SHP77 treated with DMSO at 0.1 percent for 48 hours (cell line): ENCODE data around the gene ZFP92.
"Not testable (repeated sequence)": the region's sequence is repeated elsewhere in the genome, so short reads cannot be mapped to it uniquely, and the experiment has no call there.

ENCODE experiments used
- DNase-seq: peaks from one replicate; lab custom pipeline; 2025; lab: John Stamatoyannopoulos, UW

Gene ZFP92, protein sequence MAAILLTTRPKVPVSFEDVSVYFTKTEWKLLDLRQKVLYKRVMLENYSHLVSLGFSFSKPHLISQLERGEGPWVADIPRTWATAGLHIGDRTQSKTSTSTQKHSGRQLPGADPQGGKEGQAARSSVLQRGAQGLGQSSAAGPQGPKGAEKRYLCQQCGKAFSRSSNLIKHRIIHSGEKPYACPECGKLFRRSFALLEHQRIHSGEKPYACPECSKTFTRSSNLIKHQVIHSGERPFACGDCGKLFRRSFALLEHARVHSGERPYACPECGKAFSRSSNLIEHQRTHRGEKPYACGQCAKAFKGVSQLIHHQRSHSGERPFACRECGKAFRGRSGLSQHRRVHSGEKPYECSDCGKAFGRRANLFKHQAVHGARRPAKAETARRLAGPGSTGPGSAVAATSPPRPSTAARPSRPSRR

DNA sequence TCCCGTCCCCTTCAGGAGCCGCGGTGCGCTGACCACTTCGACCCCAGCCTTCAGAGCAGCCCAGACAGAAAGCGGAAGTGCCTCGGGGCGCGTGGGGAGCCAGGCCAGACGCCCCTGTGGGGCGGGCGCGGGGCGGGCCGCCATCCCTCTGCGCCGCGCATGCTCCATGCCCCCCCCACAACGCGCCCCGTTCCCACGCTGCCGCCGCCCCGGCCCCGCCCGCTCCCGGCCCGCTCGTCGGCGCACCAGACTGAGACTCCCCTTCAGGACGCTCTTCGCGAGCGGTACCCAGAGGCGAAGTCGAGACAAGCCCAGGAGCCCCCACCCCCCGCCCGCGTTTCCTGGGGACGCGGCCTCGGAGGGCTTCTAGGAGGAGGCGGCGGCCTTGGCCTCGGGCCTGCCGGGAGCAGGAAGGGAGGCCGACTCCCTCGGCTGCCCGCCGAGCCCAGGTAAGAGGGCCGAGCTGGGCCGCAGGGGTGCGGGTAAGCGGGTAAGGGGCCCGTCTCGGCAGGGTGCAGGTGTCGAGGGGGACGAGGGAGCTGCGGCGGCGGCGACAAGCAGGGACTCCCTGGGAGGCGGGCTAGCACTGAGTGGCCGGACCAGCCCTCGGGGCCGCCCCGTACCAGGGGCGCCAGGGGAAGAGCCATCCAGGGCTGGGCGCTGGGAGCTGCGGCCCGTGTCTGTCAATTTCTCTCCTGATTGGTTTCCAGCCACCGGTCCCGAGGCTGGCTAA is at the start of gene ZFP92:
Gene ZFP92 (plus strand): TSS at position 218 of the 733 bp plus-strand sequence. CDS start 6,851 bp downstream, outside the sequence.
- no peak for DNase-seq

DNA sequence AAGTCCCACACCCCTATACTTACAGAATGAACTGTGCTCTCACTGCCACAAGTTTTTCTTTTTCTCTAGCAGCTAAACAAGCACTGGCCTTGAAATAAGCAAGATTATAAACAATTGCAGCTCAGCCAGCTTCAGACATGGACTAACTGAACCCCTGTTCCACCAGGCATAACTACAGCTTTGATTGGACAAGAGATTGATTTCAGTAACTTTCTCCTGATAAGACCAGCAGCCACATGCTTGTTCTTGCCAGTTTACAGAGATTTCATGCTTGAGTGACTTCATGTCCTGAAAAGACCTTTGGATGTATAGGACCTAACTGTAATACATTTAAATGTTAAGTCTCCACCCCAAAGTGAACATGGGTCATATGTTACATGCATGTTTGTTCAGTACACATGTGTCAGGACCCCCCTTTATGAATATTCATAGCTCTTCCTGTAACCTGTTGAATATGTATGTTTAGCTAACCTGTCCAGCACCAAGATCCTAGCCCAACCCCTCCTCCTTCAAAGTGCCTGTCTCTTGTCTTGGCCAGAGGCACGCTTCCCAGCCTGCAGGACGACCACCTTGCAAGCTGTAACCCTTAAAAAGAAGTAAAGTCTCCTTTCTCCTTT is 49.4 kb upstream of the ZFP92 start:
- no peak for DNase-seq

DNA sequence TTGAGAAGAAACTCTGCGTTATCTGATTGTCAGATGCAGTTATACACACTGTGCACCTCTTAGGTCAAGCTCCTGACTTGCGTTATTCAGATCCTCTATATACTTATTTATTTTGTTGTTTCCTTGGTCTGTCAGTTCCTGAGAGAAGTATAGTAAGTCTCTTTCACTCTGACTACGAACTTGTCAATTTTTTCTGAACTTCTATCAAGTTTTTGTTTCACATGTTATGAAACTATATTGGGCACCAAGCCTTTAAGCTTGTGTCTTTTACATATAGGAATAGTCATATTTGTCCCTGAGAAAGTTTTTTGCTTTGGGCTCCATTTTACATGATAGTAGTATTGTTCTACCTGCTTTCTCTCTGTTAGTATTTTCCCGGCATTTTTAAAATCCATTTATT is 45.6 kb upstream of the ZFP92 start:
- DNase-seq: no peak

DNA sequence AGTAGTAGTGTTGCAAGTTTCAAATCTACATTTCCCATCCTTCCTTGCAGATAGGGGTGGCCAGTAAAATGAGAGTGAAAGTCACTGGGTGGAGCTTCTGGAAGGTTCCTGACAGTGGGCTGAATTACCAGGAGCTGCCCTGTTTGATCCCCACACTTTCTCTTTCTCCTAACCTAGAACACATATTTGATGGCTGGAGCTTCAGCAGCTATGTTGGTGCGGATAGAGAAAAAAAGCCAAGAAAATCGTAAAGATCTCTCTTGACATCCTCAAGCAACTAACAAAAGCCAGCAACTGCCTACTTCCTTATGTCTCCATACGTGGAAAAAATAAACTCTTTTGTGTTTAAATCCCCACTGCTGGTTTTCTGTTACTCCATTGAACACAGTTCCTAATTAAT is 45.2 kb upstream of the ZFP92 start:
- DNase-seq: no peak

DNA sequence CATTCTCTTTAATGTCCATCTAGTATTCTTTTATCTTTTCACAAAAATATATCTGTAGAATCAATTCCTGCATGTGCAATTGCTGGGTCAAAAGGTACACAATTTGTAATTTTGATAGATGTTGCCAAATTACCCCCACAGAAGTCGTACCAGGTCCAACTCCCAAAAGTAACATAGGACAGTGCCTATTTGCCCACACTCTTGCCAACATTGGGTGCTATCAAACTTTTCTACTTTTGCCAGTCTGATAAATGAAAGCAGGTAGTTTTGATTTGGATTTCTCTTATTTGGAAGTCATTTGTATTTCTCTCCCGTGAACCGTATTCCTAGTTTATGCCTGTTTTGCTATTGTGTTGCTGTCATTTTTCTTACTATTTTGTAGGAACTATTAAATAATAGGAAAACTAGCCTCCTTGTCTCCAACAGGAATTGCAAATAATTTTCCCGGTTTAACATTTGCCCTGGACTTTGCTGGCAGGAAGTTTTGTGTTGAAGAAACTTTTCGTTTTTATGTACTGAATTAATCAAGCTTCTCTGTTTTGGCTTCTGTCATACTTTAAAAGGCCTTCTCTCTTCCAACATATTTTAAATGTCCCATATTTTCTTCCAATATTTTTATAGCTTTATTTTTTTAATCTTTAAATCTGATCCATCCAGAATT is 44.3 kb upstream of the ZFP92 start:
- no peak for DNase-seq

DNA sequence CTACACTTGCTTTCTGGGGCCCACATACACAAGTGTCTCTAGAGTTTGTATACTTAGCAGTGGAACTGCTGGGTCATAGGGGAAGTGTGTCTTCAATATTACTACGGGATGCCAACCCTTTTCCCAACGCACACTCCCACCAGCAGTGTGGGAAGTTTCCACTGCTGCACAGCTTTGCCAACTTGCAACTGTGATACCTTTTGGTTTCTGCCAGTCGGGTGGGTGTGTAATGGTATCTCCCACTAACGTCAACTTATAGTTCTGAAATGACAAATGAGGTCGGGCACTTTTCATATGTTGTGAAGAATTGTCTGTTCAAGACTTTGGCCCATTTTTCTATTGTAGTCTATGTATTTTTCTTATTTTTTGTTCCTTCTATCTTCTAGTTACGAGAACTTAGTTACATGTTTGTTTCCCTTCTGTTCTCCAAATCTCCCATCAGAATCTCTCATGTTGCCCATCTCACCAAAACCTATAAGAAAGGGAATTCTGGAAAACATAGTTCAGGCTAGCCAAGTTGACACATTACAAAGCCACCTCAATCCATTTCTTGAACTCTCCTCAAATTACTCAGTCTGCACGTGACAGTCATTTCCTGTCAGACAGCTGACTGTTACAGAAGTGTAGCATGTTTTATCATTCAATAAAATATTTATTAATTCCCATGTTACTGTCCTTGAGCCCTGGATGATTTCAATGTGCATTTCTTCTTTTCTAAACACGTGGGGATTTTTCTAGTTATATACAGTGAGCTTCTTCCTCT is 40.8 kb upstream of the ZFP92 start:
- DNase-seq: no peak

DNA sequence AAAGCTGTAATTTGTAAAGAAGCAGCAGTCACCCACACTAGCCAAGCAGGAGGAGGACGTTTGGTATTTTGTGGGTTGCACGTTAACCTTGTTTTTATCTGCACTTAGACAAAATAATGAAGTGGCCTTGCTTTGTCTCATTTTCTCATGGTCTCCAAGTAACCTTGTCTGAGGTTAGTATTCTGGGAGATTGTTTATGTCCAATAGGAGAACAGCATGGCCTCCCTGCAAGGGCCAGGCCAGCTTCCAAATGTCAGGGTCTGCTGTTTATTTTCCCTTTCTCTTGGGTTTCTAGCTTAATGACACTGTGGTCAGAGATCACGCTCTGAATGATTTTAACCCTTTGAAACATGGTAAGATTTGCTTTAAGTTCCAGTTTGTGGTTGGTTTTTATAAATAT is 40.0 kb upstream of the ZFP92 start:
- DNase-seq: no peak

DNA sequence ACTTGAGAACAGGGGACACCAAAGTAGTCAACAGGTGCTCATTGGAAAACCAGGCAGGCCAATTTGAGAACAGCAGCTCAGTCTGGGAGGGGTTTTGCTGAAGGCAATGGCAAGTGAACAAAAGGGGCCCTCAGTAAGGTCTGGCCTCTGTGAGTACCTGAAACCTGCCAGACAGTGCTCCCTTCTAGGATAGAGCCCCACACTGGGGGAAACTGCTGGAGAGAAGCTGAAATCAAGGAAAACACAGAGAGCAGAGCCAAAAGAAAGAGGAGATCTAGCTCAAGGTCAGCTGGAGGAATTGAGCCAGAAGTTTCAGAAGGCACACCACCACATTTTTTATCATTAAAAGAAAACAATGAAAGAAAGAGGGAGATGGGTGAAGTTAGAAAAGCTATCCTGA is 38.3 kb upstream of the ZFP92 start:
- DNase-seq: no peak

DNA sequence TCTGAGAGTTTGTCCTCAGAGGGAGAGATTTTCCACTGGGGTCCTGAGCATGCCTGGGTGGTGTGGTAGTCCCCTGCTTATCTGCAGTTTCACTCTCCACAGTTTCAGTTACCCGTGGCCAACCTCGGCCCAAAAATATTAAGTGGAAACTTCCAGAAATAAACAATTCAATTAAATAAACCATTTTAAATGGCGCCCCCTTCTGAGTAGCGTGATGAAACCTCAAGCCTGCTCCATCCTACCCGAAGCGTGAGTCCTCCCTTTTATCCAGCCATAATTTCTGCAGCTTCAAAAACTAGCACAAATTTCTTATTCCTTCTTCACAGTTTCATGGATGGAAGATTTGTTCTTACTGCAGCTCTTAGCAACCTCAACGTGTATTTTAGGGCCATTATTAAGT is 36.8 kb upstream of the ZFP92 start:
- no peak for DNase-seq

DNA sequence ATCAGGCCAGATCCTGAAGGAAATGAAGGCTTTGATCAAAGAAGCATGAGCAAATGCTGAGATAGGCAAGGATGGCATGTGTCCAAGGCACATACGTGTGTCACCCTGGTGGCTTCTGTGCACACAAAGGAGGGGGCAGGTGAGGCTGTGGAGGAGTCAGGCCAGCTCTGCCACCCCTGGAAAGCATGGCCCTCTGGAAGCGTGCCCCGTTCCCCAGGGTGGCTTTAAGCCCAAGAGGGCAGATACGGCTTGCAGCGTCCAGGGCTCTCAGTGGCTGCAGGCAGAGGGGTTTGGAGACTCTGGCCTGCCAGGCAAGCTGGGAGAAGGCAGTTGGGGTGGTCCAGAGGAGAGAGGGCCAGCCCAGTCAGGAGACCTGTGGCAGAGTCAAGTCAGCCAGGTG is 35.7 kb upstream of the ZFP92 start:
- DNase-seq: no peak

DNA sequence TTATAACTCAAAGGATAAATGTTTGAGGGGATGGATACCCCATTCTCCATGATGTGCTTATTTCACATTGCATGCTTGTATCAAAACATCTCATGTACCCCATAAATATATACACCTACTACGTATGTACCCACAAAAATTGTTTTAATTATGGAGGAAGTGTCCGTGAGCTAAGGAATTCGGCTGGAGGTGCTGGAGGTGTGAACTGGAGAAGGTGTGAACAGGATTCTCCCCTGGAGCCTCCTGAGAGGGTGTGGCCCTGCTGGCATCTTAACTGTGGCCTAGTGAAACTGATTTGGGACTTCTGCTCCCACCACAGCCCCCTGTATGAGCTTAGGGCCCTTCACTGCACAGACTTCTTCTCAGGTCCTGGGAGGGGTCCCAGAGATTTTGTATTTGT is 33.5 kb upstream of the ZFP92 start:
- no peak for DNase-seq

DNA sequence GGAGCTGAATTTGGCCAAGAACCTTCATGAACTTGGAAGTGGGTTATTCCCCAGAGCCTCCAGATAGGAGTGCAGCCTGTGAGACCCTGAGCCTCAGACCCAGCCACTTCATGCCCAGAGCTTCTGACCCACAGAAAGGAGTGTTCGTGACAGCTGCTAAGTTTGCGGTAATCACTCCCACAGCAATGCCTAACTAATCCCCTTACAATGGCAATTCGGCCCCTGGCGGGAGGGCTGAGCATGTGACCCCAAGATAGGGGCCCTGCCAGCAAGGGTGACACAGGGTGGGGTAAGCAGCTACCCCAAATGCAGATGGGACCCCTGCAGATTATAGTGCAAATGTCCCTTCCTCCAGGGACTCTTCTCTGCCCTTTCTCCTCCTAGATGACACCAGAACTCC is 32.7 kb upstream of the ZFP92 start:
- no peak for DNase-seq

DNA sequence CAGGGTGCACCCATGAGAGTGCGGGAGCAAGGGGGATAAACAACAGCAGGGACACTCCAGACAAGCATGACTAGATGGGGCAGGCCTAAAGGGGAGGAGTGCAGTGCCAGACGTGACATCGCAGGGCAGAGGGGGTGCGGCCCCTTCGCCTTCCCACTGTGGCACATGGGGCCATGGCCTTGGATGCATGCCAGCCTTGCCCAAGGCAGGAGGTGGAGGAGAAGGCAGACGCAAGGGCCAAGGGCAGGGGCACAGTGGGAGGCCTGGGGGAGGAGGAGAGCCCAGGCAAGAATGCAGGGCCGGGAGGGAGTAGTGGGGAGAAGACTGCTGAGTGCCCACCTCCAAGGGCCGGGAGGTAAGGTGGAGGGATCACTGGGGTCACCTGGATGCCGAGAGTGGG is 31.8 kb upstream of the ZFP92 start:
- no peak for DNase-seq

DNA sequence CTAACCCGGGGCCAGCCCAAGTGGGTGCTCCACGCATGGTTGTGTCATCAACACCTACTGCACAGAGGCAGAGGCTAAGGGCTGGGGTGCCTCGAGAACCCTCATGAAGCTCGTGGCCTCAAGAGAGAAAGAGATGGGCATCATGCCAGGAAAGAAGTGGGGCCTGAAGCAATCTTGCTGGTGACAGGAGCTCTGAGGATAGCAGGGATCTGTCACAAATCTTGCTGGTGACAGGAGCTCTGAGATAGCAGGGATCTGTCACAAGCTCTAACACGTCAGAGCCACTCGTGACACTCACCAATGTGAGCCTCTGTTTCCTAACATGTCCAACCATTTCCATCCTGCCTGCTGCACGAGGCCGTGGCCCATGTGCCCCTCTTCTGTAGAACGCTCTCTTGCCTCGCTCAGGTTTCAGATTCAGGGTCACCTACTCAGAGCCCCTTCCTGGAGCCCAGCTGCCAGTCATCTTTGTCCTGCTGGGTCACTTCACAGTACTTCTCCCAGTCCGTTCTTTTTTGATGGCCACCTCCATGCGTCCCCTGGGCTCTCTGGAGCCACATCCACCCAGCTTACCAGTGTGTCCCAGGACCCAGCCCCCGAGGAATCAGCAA is 31.2 kb upstream of the ZFP92 start:
- no peak for DNase-seq

DNA sequence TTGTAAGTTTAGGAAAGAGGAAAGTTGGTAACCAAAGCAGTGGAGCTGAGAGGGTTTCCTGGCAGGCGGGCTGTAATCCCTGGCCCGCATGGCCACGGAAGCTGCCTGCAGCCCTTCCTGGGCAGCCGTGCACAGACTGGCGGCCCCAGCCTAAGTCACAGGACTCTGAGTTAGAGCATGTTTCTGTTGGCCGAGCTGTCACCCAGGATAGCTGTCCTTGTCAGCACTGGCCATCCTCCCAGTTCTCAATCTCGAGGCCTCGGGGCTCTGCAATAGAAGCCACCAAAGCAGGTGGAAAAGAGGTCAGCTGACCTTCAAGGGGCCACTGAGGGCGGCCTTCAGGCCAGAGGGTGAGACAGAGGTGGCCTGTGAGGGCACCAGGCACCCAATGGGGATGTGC is 30.6 kb upstream of the ZFP92 start:
- DNase-seq: no peak

DNA sequence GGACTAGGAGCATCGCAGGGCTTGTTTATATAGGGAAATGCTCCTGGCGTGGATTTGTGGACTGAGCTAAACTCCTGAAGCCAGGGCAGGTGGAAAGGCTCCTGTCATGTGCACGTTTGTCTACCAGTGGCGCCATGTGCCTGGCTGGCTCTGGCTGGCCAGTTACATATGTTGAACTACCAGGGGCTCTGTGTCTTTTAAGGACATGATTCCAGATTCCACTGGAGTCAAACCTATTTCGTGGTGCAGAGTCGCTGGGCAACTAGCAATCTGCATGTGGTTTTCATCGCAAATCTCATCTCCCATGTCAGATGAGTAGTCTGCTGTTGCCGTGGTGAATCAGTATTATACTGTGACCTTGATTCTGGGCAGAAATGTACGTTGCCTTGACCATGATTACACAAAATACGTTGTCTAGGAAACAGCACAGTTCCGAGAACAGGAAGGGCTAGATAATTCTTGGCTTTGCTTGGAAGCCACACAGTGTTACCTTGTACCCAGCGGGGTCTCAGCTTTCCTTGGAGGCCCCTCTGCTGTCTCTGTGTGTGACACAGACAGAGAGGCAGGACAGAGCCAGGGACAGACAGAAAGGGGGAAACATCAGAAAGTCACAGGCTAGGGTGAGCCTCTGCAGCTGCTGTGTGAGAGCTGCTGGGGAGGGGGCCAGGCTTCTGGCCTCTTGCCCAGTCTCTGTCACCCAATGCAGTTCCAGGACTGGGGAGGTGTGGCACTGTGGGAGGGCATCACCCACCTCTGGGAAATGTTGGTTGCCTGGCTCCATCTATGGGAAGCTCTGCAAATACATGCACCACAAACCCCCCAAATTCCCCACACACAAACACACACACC is 29.4 kb upstream of the ZFP92 start:
- DNase-seq: peak; percentile 10

DNA sequence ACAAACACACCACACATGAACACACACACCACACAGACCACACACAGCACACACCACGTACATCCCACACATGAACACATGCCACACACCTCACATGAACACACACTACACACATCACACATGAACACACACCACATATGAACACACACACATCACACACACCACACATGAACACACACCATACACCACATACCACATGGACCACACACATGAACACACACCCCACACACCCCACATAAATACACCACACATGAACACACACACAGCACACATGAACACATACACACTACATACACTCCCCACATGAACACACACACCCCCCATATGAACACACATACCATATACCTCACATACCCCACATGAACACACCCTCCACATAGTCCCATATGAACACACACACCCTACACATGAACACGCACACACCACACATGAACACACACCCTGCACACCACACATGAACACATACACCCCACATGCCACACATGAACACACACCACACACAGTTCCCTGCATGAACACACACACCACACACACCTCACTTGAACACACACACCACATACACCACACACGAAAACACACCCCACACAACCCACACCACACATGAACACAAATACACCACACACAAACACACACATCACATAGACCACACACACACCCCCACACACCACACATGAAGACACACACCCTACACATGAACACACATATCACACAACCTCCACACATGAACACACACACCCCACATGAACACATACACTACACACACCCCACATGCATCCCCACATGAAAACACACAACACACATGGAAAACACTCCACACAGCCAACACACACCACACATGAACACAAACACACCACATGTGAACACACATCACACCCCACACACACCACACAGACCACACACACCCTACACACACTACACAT is 28.4 kb upstream of the ZFP92 start:
- DNase-seq: no peak

DNA sequence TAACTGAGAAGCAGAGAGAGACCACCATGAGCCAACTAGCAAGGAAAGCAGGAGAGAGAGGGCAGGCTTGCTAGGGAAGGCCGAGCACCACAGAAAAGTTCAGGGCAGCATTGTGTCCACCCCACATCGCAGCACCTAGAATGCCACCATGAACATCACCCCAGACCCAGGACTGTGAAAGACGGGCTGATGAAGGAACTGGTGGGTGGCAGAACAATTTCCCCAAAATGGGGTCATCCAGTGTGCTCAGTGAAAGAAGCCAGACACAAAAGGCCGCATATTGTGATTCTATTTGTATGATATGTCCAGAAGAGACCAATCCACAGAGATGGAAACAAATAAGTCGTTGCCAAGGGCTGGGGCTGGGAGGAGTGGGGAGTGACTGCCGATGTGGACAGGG is 26.9 kb upstream of the ZFP92 start:
- no peak for DNase-seq

DNA sequence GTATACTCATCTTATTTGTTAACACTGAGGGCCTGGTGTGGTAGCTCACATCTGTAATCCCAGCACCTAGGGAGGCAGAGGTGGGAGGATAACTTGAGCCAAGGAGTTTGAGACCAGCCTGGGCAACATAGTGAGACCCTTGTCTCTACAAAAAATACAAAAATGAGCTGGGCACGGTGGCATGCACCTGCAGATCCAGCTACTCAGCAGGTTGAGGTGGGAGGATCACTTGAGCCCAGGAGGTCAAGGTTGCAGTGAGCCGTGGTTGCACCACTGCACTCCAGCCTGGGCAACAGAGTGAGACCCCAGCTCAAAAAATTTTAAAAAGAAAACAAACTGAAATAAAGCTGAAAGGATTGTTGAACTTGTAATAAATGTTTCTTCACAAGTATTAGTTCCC is 26.3 kb upstream of the ZFP92 start:
- DNase-seq: not testable (repeated sequence)
